Right renal pelvis (tissue), 4 donors: Measurements from ENCODE around the gene GH2. TPM values are rescaled to one million over a fixed set of nuclear protein-coding genes. Genes with fewer than 3 reads are reported as not detected.
"Not testable (repeated sequence)": the region's sequence is repeated elsewhere in the genome, so short reads cannot be mapped to it uniquely, and the experiment has no call there.

ENCODE experiments used
- DNase-seq, 4 donors: peaks; one replicate each; pipeline ENCODE4 v3.0.0-alpha.2; 2013; ENCODE audit warnings: low read depth in 4 of 4, low spot score in 3 of 4, missing footprints in 1 of 4
- polyA plus RNA-seq, 4 donors: library from polyadenylated mRNA; unstranded; fragments of 120-200 nt; gene quantifications; one replicate each; pipeline ENCODE4 v1.2.1, GENCODE V29; 2013; ENCODE audit not compliant: insufficient read length in 4 of 4

The GH2 gene
- polyA plus RNA-seq, result not detected

GRCh38 chr17:63881935-63882601 lies at the start of gene GH2:
Gene GH2, minus strand, starts transcription at chr17:63881944. Its CDS starts 143 bp downstream, at chr17:63881801.
- DNase-seq, result peak in 2 of 4 donors; percentile 22 to 31

- DNase-seq, result no peak
These were observed 49.3 kb upstream of the GH2 start for GRCh38 chr17:63930951-63931575.

- no peak for DNase-seq
These were observed 48.4 kb upstream of the GH2 start for GRCh38 chr17:63929860-63930766.

- no peak for DNase-seq
These were observed 47.4 kb upstream of the GH2 start for GRCh38 chr17:63928966-63929695.

- no peak for DNase-seq
These were observed 46.5 kb upstream of the GH2 start for GRCh38 chr17:63928172-63928666.

- no peak for DNase-seq
These were observed 45.9 kb upstream of the GH2 start for GRCh38 chr17:63927464-63928171.

- no peak for DNase-seq
These were observed 44.4 kb upstream of the GH2 start for GRCh38 chr17:63926164-63926563.

- DNase-seq, result no peak
These were observed 43.9 kb upstream of the GH2 start for GRCh38 chr17:63925615-63926014.

GRCh38 chr17:63922402-63922801 lies 40.7 kb upstream of the GH2 start:
- DNase-seq, result not testable (repeated sequence)

- not testable (repeated sequence) for DNase-seq
These were observed 39.0 kb upstream of the GH2 start for GRCh38 chr17:63920779-63921178.

- DNase-seq, result not testable (repeated sequence)
These were observed 38.3 kb upstream of the GH2 start for GRCh38 chr17:63920050-63920449.

GRCh38 chr17:63919311-63919723 lies 37.6 kb upstream of the GH2 start:
- peak in 3 of 4 donors; percentile 30 to 42 (median 33) for DNase-seq

- not testable (repeated sequence) for DNase-seq
These were observed 37.1 kb upstream of the GH2 start, which contains the start of gene GH1 for GRCh38 chr17:63918789-63919305. Gene GH1, minus strand, starts transcription at chr17:63918839. Its CDS starts 63 bp downstream, at chr17:63918776.

- DNase-seq, result no peak
These were observed 36.6 kb upstream of the GH2 start for GRCh38 chr17:63918305-63918704.

GRCh38 chr17:63917646-63918045 lies 35.9 kb upstream of the GH2 start:
- DNase-seq, result no peak

GRCh38 chr17:63917206-63917605 lies 35.5 kb upstream of the GH2 start:
- DNase-seq, result not testable (repeated sequence)

- no peak for DNase-seq
These were observed 34.9 kb upstream of the GH2 start for GRCh38 chr17:63916566-63917185.

- not testable (repeated sequence) for DNase-seq
These were observed 34.0 kb upstream of the GH2 start for GRCh38 chr17:63915753-63916152.

- DNase-seq, result no peak
These were observed 32.7 kb upstream of the GH2 start for GRCh38 chr17:63914471-63914870.
